ENCODE data around the gene CCDC66.
"Not testable (repeated sequence)": the region's sequence is repeated elsewhere in the genome, so short reads cannot be mapped to it uniquely, and the experiment has no call there.

DNA sequence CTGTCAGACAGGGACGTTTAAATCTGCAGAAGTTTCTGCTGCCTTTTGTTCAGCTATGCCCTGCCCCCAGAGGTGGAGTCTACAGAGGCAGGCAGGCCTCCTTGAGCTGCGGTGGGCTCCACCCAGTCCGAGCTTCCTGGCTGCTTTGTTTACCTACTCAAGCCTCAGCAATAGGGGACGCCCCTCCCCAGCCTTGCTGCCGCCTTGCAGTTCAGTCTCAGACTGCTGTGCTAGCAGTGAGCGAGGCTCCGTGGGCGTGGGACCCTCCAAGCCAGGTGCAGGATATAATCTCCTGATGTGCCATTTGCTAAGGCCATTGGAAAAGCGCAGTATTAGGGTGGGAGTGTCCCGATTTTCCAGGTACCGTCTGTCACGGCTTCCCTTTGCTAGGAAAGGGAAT lies 25.0 kb downstream of the CCDC66 start:
- TF ChIP-seq, protein P1, sequence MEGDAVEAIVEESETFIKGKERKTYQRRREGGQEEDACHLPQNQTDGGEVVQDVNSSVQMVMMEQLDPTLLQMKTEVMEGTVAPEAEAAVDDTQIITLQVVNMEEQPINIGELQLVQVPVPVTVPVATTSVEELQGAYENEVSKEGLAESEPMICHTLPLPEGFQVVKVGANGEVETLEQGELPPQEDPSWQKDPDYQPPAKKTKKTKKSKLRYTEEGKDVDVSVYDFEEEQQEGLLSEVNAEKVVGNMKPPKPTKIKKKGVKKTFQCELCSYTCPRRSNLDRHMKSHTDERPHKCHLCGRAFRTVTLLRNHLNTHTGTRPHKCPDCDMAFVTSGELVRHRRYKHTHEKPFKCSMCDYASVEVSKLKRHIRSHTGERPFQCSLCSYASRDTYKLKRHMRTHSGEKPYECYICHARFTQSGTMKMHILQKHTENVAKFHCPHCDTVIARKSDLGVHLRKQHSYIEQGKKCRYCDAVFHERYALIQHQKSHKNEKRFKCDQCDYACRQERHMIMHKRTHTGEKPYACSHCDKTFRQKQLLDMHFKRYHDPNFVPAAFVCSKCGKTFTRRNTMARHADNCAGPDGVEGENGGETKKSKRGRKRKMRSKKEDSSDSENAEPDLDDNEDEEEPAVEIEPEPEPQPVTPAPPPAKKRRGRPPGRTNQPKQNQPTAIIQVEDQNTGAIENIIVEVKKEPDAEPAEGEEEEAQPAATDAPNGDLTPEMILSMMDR (IDR thresholded peaks at IDR 0.05; ENCODE audit: poor library complexity, severe bottlenecking), result not testable (repeated sequence)
- TF ChIP-seq POLR2AphosphoS5 (IDR thresholded peaks at IDR 0.05); EP300 (conservative IDR thresholded peaks at IDR 0.05; ENCODE audit: poor library complexity, severe bottlenecking); EZH2 (IDR thresholded peaks at IDR 0.05; ENCODE audit: borderline replicate concordance, insufficient read depth, low read length, poor library complexity, severe bottlenecking); SMC3 (conservative IDR thresholded peaks at IDR 0.05; ENCODE audit: poor library complexity); MXI1 (conservative IDR thresholded peaks at IDR 0.05; ENCODE audit: poor library complexity, severe bottlenecking); RAD21 (conservative IDR thresholded peaks at IDR 0.05): not testable (repeated sequence)
- TF ChIP-seq, protein P2, sequence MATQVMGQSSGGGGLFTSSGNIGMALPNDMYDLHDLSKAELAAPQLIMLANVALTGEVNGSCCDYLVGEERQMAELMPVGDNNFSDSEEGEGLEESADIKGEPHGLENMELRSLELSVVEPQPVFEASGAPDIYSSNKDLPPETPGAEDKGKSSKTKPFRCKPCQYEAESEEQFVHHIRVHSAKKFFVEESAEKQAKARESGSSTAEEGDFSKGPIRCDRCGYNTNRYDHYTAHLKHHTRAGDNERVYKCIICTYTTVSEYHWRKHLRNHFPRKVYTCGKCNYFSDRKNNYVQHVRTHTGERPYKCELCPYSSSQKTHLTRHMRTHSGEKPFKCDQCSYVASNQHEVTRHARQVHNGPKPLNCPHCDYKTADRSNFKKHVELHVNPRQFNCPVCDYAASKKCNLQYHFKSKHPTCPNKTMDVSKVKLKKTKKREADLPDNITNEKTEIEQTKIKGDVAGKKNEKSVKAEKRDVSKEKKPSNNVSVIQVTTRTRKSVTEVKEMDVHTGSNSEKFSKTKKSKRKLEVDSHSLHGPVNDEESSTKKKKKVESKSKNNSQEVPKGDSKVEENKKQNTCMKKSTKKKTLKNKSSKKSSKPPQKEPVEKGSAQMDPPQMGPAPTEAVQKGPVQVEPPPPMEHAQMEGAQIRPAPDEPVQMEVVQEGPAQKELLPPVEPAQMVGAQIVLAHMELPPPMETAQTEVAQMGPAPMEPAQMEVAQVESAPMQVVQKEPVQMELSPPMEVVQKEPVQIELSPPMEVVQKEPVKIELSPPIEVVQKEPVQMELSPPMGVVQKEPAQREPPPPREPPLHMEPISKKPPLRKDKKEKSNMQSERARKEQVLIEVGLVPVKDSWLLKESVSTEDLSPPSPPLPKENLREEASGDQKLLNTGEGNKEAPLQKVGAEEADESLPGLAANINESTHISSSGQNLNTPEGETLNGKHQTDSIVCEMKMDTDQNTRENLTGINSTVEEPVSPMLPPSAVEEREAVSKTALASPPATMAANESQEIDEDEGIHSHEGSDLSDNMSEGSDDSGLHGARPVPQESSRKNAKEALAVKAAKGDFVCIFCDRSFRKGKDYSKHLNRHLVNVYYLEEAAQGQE (IDR thresholded peaks at IDR 0.05; ENCODE audit: borderline replicate concordance), result not testable (repeated sequence)

Measured in neural cell (in vitro differentiated cells).